ENCODE results near the gene VRK3.

- no peak for TF ChIP-seq CTCF (IDR thresholded peaks at IDR 0.05; ENCODE audit: low read length)
- no peak for TF ChIP-seq EZH2 (IDR thresholded peaks at IDR 0.05; ENCODE audit: borderline replicate concordance, low read length)
These were observed 8.9 kb downstream of the VRK3 start for GRCh38 chr19:50016225-50016807.

Data from OCI-LY1 (cell line).